Amniotic epithelial cell (primary cell): ENCODE measurements around the gene CHMP1B.

Experiments
- DNase-seq: peaks from one replicate; pipeline ENCODE4 v3.0.0-alpha.2; 2010; ENCODE audit warnings: low read depth

CHMP1B gene

DNA sequence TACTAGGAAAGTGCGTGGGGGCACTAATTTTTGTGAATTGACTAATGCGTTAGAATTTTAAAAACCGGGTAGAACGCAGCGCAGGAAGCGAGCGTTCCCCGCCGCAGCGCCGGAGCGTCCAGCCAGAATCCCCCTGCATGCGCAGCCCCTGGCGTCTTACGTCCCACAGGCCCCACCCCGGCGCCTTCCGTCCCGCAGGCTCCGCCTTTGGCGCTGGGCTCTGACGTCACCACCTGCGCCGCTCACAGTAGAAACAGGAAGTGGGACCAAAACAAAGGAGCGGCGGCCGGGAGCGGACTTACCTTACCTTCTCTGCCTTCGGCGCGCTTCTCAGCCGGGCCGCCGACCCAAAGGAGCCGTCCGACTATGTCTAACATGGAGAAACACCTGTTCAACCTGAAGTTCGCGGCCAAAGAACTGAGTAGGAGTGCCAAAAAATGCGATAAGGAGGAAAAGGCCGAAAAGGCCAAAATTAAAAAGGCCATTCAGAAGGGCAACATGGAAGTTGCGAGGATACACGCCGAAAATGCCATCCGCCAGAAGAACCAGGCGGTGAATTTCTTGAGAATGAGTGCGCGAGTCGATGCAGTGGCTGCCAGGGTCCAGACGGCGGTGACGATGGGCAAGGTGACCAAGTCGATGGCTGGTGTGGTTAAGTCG lies at the start of gene CHMP1B:
Gene CHMP1B, plus strand, starts transcription at position 268 of the 660 bp plus-strand sequence. Its CDS starts 99 bp downstream, at position 367.
- DNase-seq: peak; percentile 96

GRCh38 chr18:11801573-11801972 lies 49.6 kb upstream of the CHMP1B start:
- DNase-seq: no peak

GRCh38 chr18:11802158-11802557 lies 49.1 kb upstream of the CHMP1B start:
- DNase-seq: no peak

GRCh38 chr18:11802586-11802985 lies 48.6 kb upstream of the CHMP1B start:
- no peak for DNase-seq

- DNase-seq: peak; percentile 12
Measured at GRCh38 chr18:11807233-11807632, 44.0 kb upstream of the CHMP1B start.

DNA sequence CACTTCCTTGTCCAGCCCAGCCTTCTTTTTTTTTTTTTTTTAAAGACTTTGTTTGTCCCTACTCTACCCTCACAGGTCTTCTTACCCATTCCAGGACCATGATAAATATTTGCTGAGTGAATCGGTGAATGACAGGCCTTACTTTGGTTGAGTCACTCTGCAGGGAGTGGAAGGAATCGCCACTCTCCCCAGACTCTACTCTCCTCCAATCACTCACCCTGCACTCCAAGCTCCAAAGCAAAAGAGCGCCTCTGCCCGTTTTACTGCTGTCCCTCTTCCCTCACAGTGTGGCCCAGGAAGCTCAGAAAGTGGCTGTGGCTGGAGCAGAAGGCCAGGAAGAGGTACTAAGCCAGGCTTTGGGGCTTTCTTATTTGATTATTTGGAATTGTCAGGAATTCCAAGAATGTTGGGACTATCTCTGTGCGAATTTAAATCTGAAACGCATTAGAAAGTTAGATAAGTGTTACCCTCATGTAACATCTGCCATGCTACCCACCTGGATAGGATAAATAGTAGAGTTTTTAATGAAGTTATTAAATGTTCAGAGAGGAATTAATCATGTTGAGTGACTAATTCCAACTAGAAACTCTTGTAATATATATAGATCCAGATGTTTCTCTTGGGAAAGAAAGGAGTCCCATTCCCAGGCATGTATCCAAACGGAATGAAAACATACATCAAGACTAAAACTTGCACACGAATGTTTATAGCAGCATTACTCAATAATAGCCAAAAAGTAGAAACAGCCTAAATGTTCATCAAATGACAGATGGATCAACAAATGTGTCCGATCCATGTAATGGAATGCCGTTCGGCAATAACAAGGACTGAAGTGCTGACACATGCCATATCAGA lies 43.0 kb upstream of the CHMP1B start:
- no peak for DNase-seq

DNA sequence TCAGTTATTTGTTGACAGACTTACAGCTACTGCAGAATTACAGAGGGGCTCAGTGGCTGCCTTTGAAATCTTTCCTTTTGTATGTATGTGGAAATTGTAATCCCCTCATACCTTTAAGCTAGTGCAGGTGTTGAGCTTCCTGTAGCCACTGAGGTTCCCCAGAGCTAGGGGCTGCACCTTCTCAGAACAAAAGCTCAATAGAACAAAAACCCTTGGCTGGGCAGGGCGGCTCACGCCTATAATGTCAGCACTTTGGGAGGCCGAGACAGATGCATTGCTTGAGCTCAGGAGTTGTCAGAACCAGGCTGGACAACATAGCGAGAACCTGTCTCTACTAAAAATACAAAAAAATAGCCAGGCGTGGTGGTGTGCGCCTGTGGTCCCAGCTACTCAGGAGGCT lies 41.3 kb upstream of the CHMP1B start:
- no peak for DNase-seq

- no peak for DNase-seq
Measured at GRCh38 chr18:11810379-11810778, 40.8 kb upstream of the CHMP1B start.

GRCh38 chr18:11811009-11811408 lies 40.2 kb upstream of the CHMP1B start:
- DNase-seq: no peak

GRCh38 chr18:11817229-11817628 lies 34.0 kb upstream of the CHMP1B start:
- DNase-seq: no peak

DNA sequence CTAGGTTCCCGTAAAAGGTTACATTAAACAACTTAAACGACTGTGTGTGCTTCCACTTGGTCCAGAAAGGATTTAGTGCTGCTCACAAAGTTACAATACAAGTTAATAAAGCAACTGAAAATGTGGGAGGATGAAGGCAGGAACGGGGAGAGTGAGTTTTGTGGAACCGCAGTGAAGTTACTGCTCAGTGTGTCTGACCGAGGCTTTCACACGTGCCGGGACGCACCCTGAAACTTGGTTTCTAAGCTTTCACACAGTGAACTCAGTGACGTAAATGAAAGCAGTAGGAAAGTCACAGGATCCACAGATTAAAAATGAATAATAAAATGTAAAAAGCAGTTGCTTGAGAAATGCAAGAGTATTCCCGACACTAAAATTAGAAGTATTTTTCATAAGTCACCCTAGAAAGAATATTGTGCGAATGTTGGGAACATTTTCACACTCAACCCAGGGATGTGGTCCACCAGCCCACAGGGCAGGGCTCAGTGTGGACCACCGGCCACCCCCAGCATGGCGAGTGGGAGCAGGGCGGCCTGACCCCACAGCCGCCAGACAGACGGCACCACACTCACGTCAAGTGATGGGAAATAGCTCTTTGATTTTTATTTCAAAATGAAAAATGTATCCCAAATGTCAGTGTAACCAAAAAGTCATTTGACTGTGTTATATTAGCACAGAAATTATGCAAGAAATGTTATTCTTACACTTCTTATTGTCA lies 32.6 kb upstream of the CHMP1B start:
- no peak for DNase-seq

DNA sequence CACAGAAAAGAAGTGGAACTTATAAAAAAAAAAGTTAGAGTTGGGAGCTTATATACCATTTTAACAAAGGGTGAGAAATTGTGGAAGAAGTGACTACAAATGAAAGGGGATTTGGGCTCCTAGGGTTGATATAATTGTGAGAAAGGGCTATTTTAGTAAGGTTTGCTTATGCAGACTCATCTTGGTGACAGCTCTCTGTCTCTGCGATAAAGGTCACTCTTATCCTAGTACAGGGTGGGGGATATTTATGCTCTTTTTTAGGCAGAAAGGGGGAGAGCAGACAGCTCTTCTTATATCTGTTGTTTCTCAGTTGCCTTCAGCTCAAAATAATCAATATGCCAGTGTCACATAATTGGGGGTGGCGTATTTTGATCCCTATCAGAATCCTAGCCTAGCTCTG lies 31.3 kb upstream of the CHMP1B start:
- DNase-seq: no peak

- no peak for DNase-seq
Measured at GRCh38 chr18:11820697-11821096, 30.5 kb upstream of the CHMP1B start.

DNA sequence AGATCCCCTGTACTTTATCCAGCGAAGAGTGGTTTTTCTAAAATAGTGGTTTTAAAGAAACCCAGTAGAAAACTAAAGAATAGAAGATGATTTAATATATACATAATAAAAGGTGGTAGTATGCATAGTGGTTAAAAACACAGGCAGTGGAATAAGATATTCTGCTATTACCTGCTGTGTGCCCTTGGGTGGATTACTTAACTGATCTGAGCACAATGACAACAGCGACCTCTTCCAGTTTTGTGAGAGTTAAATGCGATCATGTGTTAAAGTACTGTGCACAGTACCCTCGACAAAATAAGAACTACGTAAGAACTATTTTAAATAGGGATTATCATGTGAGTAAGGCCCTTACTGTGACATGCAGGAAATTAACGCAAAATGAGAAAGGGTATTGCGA lies 30.0 kb upstream of the CHMP1B start:
- DNase-seq: no peak

GRCh38 chr18:11821643-11822237 lies 29.5 kb upstream of the CHMP1B start:
- no peak for DNase-seq

- DNase-seq: no peak
Measured at GRCh38 chr18:11823545-11823944, 27.7 kb upstream of the CHMP1B start.

- DNase-seq: no peak
Measured at GRCh38 chr18:11826836-11827235, 24.4 kb upstream of the CHMP1B start.

- DNase-seq: no peak
Measured at GRCh38 chr18:11828786-11829432, 22.3 kb upstream of the CHMP1B start.

DNA sequence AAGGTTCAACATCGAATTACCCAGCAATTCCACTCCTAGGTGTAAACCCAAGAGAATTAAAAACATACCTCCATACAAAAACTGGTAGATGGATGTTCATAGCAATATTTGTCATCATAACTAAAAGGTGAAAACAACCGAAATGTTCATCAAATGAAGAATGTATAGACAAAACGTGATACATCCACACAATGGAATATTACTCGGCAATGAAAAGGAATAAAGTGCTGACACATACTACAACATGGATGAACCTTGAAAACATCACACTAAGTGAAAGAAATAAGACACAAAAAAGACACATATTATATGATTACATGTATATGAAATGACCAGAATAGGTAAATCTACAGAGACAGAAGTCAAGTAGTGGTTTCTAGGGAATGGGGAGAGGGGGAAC lies 20.6 kb upstream of the CHMP1B start:
- no peak for DNase-seq

DNA sequence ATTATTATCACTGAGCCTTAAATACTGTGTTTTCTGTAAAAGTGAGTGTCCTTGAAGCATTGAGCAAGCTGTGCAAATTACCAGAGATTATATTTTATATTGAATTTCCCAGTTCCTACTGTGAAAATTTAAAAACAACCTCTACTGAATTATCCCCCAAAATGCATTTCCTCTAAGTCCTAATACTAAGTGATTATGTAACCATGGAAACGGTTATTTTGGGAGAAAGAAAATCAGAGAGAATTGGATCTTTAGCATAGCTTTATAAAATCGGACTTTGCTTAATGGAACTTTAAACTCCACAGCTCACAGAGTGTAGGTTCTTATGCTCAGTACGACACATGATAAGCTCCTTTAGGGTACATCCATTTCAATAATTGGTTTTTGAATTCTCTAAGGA lies 19.3 kb upstream of the CHMP1B start:
- DNase-seq: no peak

GRCh38 chr18:11834772-11835171 lies 16.4 kb upstream of the CHMP1B start:
- DNase-seq: no peak

GRCh38 chr18:11839556-11839955 lies 11.7 kb upstream of the CHMP1B start:
- no peak for DNase-seq
